Measurements from ENCODE around the gene TBL1XR1.

DNA sequence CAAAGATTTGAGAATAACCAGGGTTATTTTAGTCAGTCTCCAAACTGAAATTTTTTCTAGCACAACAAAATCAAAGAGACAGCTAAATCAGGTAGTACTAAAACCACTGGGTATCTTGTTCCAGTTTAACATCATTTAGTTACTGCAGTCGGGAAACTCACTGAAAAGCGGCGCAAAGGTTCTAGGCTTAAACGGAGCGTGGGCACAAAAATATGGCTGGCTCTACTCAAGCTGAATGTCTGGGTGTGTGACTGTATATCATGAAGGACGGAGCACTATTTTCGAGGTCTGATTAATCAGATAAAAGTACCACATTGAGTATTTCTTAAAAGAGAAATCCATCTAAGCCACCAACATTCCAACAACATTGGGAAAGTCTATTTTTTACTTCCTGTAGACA is 152.1 kb downstream of the TBL1XR1 start:
- TF ChIP-seq POLR2AphosphoS5 (IDR thresholded peaks at IDR 0.05; ENCODE audit: low read depth, low read length) = no peak
- TF ChIP-seq, protein P1, sequence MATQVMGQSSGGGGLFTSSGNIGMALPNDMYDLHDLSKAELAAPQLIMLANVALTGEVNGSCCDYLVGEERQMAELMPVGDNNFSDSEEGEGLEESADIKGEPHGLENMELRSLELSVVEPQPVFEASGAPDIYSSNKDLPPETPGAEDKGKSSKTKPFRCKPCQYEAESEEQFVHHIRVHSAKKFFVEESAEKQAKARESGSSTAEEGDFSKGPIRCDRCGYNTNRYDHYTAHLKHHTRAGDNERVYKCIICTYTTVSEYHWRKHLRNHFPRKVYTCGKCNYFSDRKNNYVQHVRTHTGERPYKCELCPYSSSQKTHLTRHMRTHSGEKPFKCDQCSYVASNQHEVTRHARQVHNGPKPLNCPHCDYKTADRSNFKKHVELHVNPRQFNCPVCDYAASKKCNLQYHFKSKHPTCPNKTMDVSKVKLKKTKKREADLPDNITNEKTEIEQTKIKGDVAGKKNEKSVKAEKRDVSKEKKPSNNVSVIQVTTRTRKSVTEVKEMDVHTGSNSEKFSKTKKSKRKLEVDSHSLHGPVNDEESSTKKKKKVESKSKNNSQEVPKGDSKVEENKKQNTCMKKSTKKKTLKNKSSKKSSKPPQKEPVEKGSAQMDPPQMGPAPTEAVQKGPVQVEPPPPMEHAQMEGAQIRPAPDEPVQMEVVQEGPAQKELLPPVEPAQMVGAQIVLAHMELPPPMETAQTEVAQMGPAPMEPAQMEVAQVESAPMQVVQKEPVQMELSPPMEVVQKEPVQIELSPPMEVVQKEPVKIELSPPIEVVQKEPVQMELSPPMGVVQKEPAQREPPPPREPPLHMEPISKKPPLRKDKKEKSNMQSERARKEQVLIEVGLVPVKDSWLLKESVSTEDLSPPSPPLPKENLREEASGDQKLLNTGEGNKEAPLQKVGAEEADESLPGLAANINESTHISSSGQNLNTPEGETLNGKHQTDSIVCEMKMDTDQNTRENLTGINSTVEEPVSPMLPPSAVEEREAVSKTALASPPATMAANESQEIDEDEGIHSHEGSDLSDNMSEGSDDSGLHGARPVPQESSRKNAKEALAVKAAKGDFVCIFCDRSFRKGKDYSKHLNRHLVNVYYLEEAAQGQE (IDR thresholded peaks at IDR 0.05; ENCODE audit: insufficient read depth in 1 of 2, low read depth in 2 of 2, low read length in 2 of 2) = no peak
- no peak for TF ChIP-seq SIN3A (IDR thresholded peaks at IDR 0.05; ENCODE audit: borderline replicate concordance, insufficient read depth, low read length)
- TF ChIP-seq TAF1 (IDR thresholded peaks at IDR 0.05; ENCODE audit: borderline replicate concordance, insufficient read depth, low read length) = no peak

Data from PFSK-1 (cell line).